Smooth muscle cell (in vitro differentiated cells): ENCODE measurements around the gene GNG12. TPM values are rescaled to one million over a fixed set of nuclear protein-coding genes. Genes with fewer than 3 reads are reported as not detected.

Experiments
- DNase-seq: peaks from one replicate; lab custom pipeline; 2025; ENCODE audit not compliant: unreplicated experiment; lab: John Stamatoyannopoulos, UW
- H2AFZ ChIP-seq: fragments of 200-600 bp; sonication (generic); 2 replicates; pipeline ENCODE4 v1.6.0; 2016; ENCODE audit warnings: antibody characterized with exemption, low read depth, mild to moderate bottlenecking
- H3F3A ChIP-seq: fragments of 200-600 bp; sonication (generic); 2 replicates; pipeline ENCODE4 v1.6.0; 2017; ENCODE audit warnings: antibody characterized with exemption, low read depth
- H3K27ac ChIP-seq: fragments of 200-600 bp; sonication (generic); 2 replicates; pipeline ENCODE4 v1.5.1; 2016; ENCODE audit warnings: low read depth, mild to moderate bottlenecking
- H3K27me3 ChIP-seq: fragments of 200-600 bp; sonication (generic); 2 replicates; pipeline ENCODE4 v1.6.1; 2016; ENCODE audit warnings: low read depth, mild to moderate bottlenecking
- H3K36me3 ChIP-seq: fragments of 200-600 bp; sonication (generic); 2 replicates; pipeline ENCODE4 v1.5.1; 2016; ENCODE audit warnings: low read depth
- H3K4me1 ChIP-seq: fragments of 200-600 bp; sonication (generic); 2 replicates; pipeline ENCODE4 v1.5.1; 2016; ENCODE audit warnings: low read depth
- H3K4me2 ChIP-seq: fragments of 200-600 bp; sonication (generic); 2 replicates; pipeline ENCODE4 v1.6.0; 2016; ENCODE audit warnings: mild to moderate bottlenecking
- H3K4me3 ChIP-seq: fragments of 200-600 bp; sonication (generic); 2 replicates; pipeline ENCODE4 v1.5.1; 2016; ENCODE audit warnings: mild to moderate bottlenecking
- H3K79me2 ChIP-seq: fragments of 200-600 bp; sonication (generic); 2 replicates; pipeline ENCODE4 v1.6.0; 2016; ENCODE audit warnings: low read depth, mild to moderate bottlenecking
- H3K9ac ChIP-seq: fragments of 200-600 bp; sonication (generic); 2 replicates; pipeline ENCODE4 v1.6.0; 2016; ENCODE audit warnings: low read depth
- H3K9me3 ChIP-seq: fragments of 200-600 bp; sonication (generic); replicated peaks from 2 replicates; pipeline ENCODE4 v1.5.1; 2016; ENCODE audit warnings: low read depth
- H4K20me1 ChIP-seq: fragments of 200-600 bp; sonication (generic); 2 replicates; pipeline ENCODE4 v1.6.0; 2016; ENCODE audit warnings: low read depth
- CTCF ChIP-seq: fragments of 200-600 bp; sonication (generic); IDR thresholded peaks from 2 replicates; pipeline ENCODE4 v1.5.1; 2017; ENCODE audit warnings: borderline replicate concordance, mild to moderate bottlenecking, antibody characterized with exemption; ENCODE audit not compliant: insufficient read depth, poor library complexity, severe bottlenecking
- WGBS: methylation state at CpG from one replicate; pipeline ENCODE4 v1.1.7; 2016; ENCODE audit warnings: low lambda C conversion rate; 5-methylcytosine and 5-hydroxymethylcytosine counted together
- polyA plus RNA-seq: library from polyadenylated mRNA; unstranded; fragments of >200 nt; fragmentation: Nextera tagmentation; extraction: Ambion mirVana; gene quantifications from 2 replicates; pipeline ENCODE4 v1.2.1, GENCODE V29; 2016
- small RNA-seq: library from RNA; depleted of rRNA; stranded (forward); fragments of <200 nt; gene quantifications from one replicate; pipeline ENCODE3, GENCODE V24; 2014
- total RNA-seq: library from RNA; depleted of rRNA; stranded (reverse); fragments of >200 nt; gene quantifications from 2 replicates; pipeline ENCODE4 v1.2.3, GENCODE V29; 2014

GNG12 gene
- total and polyA plus RNA-seq, 2 experiments from 2014 or later, result 54.6 to 86.6 TPM

- TF ChIP-seq CTCF, result no peak
- H3K27ac ChIP-seq, result no peak overlapping the region
Observed at GRCh38 chr1:67653304-67653703, 180.0 kb downstream of the GNG12 start.

GRCh38 chr1:67652800-67653199 is 180.5 kb downstream of the GNG12 start:
- Histone ChIP-seq H4K20me1 (no peaks in the 10 kb centered on the region), H3K36me3 (no peaks in the 10 kb centered on the region), H3K27me3 (no peaks in the 10 kb centered on the region), H3K9ac (no peak overlapping the region), H3K4me1 (no peaks in the 10 kb centered on the region), H3K4me3 (no peak overlapping the region), H3F3A (no peaks in the 10 kb centered on the region), H3K9me3 (no peaks in the 10 kb centered on the region), H3K79me2 (no peaks in the 10 kb centered on the region), H3K27ac (no peak overlapping the region), H2AFZ (no peak overlapping the region), H3K4me2 (no peak overlapping the region)
- WGBS, result 55% methylated on average over 2 of the region's 2 CpGs
- no peak for DNase-seq
- TF ChIP-seq CTCF, result no peak

More at GRCh38 chr1:67653304-67653703, 180.0 kb downstream of the GNG12 start:
- Histone ChIP-seq H2AFZ (no peak overlapping the region), H3K79me2 (no peaks in the 10 kb centered on the region), H4K20me1 (no peaks in the 10 kb centered on the region), H3K9ac (no peak overlapping the region), H3K36me3 (no peaks in the 10 kb centered on the region), H3K9me3 (no peaks in the 10 kb centered on the region), H3K4me1 (no peaks in the 10 kb centered on the region), H3F3A (no peaks in the 10 kb centered on the region), H3K27me3 (no peaks in the 10 kb centered on the region), H3K4me3 (no peak overlapping the region), H3K4me2 (no peak overlapping the region)
- no peak for DNase-seq

Small RNAs within 50 kb of the gene (small RNA-seq; reads per million reads assigned to genes)
- gene RN7SL392P, result not detected
- gene RNU7-80P, result not detected

Other genes starting within 250 kb of the GNG12 start
- gene GADD45A, start 148.3 kb downstream of the GNG12 start, total RNA-seq, result 130 and 141 TPM in 2 replicates
- 205 and 250 TPM in 2 replicates for gene GADD45A, start 148.3 kb downstream of the GNG12 start, polyA plus RNA-seq
- gene DIRAS3, start 217.2 kb upstream of the GNG12 start, total RNA-seq, result 1.1 and 3.5 TPM in 2 replicates
- 3.1 and 6.0 TPM in 2 replicates for gene DIRAS3, start 217.2 kb upstream of the GNG12 start, polyA plus RNA-seq